ENCODE data around the gene METRNL. TPM values are rescaled to one million over a fixed set of nuclear protein-coding genes. Genes with fewer than 3 reads are reported as not detected.

METRNL gene
- polyA plus RNA-seq, 3 donors, result 13.1 to 133 (median 29.8) TPM

- no peak for DNase-seq
- peaks cover 65% of the 10 kb centered on the region for H3K79me2 ChIP-seq (ENCODE audit: insufficient read depth, low read length)
- no peak overlapping the region for H3K4me3 Mint-ChIP-seq
- TF ChIP-seq, protein P1, sequence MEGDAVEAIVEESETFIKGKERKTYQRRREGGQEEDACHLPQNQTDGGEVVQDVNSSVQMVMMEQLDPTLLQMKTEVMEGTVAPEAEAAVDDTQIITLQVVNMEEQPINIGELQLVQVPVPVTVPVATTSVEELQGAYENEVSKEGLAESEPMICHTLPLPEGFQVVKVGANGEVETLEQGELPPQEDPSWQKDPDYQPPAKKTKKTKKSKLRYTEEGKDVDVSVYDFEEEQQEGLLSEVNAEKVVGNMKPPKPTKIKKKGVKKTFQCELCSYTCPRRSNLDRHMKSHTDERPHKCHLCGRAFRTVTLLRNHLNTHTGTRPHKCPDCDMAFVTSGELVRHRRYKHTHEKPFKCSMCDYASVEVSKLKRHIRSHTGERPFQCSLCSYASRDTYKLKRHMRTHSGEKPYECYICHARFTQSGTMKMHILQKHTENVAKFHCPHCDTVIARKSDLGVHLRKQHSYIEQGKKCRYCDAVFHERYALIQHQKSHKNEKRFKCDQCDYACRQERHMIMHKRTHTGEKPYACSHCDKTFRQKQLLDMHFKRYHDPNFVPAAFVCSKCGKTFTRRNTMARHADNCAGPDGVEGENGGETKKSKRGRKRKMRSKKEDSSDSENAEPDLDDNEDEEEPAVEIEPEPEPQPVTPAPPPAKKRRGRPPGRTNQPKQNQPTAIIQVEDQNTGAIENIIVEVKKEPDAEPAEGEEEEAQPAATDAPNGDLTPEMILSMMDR (IDR thresholded peaks at IDR 0.05), result no peak
- H3K36me3 Mint-ChIP-seq, result peaks cover 64 to 82% of the 10 kb centered on the region in 2 donors
- no peaks in the 10 kb centered on the region for H3K4me1 ChIP-seq (ENCODE audit: control insufficient read depth in 1 of 2, insufficient read depth in 2 of 2, low read length in 2 of 2)
- peaks cover 17 to 46% of the 10 kb centered on the region in 2 donors for H3K9me3 ChIP-seq (replicated peaks in 1 of 2; ENCODE audit: control insufficient read depth in 1 of 2, insufficient read depth in 1 of 2, low read length in 2 of 2)
- H3K4me3 ChIP-seq (replicated peaks in 1 of 3; ENCODE audit: low read depth in 2 of 3, low read length in 3 of 3), result no peak overlapping the region
- 90% methylated on average over 13 of the region's 13 CpGs for WGBS (ENCODE audit: insufficient coverage)
- no peak overlapping the region for H3K4me2 ChIP-seq (replicated peaks; ENCODE audit: extremely low read depth, low read length, poor library complexity, severe bottlenecking)
- peak overlapping the region in 4 of 7 donors; percentile 12 to 61 (median 46) for H3K27ac Mint-ChIP-seq
- peaks cover 17 to 41% (median 23%) of the 10 kb centered on the region in 7 donors for H3K9me3 Mint-ChIP-seq
- no peak overlapping the region for H3K9ac ChIP-seq (ENCODE audit: insufficient read depth, low read length, poor library complexity, severe bottlenecking)
- H3K4me1 Mint-ChIP-seq, result no peaks in the 10 kb centered on the region
- H3K27ac ChIP-seq (ENCODE audit: low read depth in 1 of 2, low read length in 2 of 2), result no peak overlapping the region
- peaks cover 0 to 2% (median 0%) of the 10 kb centered on the region in 3 donors for H3K27me3 Mint-ChIP-seq (ENCODE audit: low read depth in 3 of 3)
- H3K27me3 ChIP-seq (ENCODE audit: control insufficient read depth in 2 of 2, insufficient read depth in 2 of 2, low read length in 2 of 2), result no peaks in the 10 kb centered on the region
- H4K20me1 ChIP-seq (ENCODE audit: insufficient read depth, low read length), result no peaks in the 10 kb centered on the region
- intact Hi-C loops (cut with micrococcal nuclease), result no loop called here
- peaks cover 48 to 86% of the 10 kb centered on the region in 2 donors for H3K36me3 ChIP-seq (replicated peaks in 1 of 2; ENCODE audit: control insufficient read depth in 1 of 2, insufficient read depth in 2 of 2, low read length in 2 of 2)
- H2AFZ ChIP-seq (ENCODE audit: insufficient read depth, low read depth, low read length, poor library complexity, severe bottlenecking), result no peak overlapping the region
These were observed 43.7 kb upstream of the METRNL start for GRCh38 chr17:83035722-83036121.

DNA sequence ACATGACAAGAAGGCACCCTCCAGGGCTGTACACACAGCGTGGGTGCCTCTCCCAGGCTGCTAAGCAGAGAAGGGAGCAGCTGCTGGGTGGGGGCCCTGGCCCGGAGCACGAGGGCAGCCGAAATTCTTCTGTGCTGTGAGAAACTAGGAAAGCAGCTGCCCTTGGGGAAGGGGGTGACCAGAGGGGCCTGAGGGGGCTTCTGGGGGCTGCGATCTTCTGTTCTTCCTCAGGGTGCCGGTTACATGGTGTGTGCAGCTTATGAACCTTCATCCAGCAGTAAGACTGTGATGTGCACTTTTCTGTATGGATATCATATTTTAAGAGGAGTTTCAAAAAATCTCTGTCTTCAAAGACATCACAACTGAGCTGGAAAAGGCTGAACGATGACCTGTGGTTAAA is 43.2 kb upstream of the METRNL start:
- Mint-ChIP-seq H3K27ac (peak overlapping the region in 2 of 7 donors; percentile 16 to 34), H3K9me3 (peaks cover 22 to 46% (median 27%) of the 10 kb centered on the region in 7 donors), H3K4me1 (no peaks in the 10 kb centered on the region), H3K4me3 (no peak overlapping the region), H3K27me3 (ENCODE audit: low read depth in 3 of 3) (peaks cover 0 to 2% (median 0%) of the 10 kb centered on the region in 3 donors), H3K36me3 (peaks cover 66 to 84% of the 10 kb centered on the region in 2 donors)
- H3K4me3 ChIP-seq (replicated peaks in 1 of 3; ENCODE audit: low read depth in 2 of 3, low read length in 3 of 3), result no peak overlapping the region
- H3K9me3 ChIP-seq (replicated peaks in 1 of 2; ENCODE audit: control insufficient read depth in 1 of 2, insufficient read depth in 1 of 2, low read length in 2 of 2), result peaks cover 22 to 48% of the 10 kb centered on the region in 2 donors
- H3K79me2 ChIP-seq (ENCODE audit: insufficient read depth, low read length), result peaks cover 70% of the 10 kb centered on the region
- H2AFZ ChIP-seq (ENCODE audit: insufficient read depth, low read depth, low read length, poor library complexity, severe bottlenecking), result no peak overlapping the region
- no peak overlapping the region for H3K4me2 ChIP-seq (replicated peaks; ENCODE audit: extremely low read depth, low read length, poor library complexity, severe bottlenecking)
- no peak for DNase-seq
- no peaks in the 10 kb centered on the region for H3K27me3 ChIP-seq (ENCODE audit: control insufficient read depth in 2 of 2, insufficient read depth in 2 of 2, low read length in 2 of 2)
- 100% methylated on average over 4 of the region's 7 CpGs for WGBS (ENCODE audit: insufficient coverage)
- no peak overlapping the region for H3K9ac ChIP-seq (ENCODE audit: insufficient read depth, low read length, poor library complexity, severe bottlenecking)
- intact Hi-C loops (cut with micrococcal nuclease), result no loop called here
- H4K20me1 ChIP-seq (ENCODE audit: insufficient read depth, low read length), result no peaks in the 10 kb centered on the region
- TF ChIP-seq, protein P1 (IDR thresholded peaks at IDR 0.05), result no peak
- H3K4me1 ChIP-seq (ENCODE audit: control insufficient read depth in 1 of 2, insufficient read depth in 2 of 2, low read length in 2 of 2), result no peaks in the 10 kb centered on the region
- peak overlapping the region in 1 of 2 donors; percentile 16 for H3K27ac ChIP-seq (ENCODE audit: low read depth in 1 of 2, low read length in 2 of 2)
- H3K36me3 ChIP-seq (replicated peaks in 1 of 2; ENCODE audit: control insufficient read depth in 1 of 2, insufficient read depth in 2 of 2, low read length in 2 of 2), result peaks cover 48 to 89% of the 10 kb centered on the region in 2 donors

All from CD14-positive monocyte (primary cell).